ENCODE results near the gene SLC35B1.

Gene SLC35B1, protein sequence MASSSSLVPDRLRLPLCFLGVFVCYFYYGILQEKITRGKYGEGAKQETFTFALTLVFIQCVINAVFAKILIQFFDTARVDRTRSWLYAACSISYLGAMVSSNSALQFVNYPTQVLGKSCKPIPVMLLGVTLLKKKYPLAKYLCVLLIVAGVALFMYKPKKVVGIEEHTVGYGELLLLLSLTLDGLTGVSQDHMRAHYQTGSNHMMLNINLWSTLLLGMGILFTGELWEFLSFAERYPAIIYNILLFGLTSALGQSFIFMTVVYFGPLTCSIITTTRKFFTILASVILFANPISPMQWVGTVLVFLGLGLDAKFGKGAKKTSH

DNA sequence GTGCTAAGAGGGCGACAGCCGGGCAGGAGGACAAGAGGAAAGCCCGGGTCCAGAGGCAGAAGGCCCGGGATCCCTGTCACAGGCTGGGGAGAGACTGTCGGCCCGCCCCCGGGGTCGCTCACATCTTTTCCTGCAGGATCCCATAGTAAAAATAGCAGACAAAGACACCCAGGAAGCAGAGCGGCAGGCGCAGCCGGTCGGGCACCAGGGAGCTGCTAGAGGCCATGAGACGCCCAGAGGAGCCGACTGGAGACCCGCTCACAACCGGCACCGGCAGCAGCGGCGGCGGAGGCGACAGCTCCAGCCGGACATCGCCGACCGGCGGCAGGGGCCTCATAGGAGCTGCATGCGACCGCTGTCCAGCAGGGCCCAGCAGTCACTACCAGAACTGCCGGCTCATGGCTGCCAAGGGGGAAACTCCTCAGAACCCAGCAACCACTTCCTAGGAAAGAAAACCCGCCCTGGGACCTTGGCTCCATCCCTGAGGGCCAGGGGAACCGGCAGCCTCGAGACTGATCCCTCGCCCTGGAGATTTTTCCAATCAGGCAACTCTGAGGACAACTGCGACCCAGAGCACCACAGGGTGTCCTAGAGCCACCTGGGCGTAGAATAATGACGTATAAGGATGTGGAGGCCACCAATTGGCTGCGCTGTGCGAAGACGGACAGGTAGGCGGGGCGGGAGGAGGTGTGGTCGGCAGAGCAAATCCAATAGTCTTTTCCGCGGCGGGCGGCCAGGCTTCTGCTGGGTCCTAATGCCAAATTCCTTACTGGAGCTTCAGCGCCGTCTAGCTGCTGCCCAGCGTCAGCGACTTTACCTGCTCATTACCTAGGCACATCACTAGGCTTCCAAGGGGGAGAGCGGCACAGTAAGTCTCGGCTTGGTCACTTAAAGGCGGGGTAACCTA is at the start of gene SLC35B1:
Gene SLC35B1, minus strand, starts transcription at position 357 of the 907 bp plus-strand sequence. Its CDS starts 131 bp downstream, at position 226.
- TF ChIP-seq GATA3 (IDR thresholded peaks at IDR 0.05; ENCODE audit: low read depth, low read length) = no peak
- no peak for TF ChIP-seq GATA2 (IDR thresholded peaks at IDR 0.05; ENCODE audit: low read depth, low read length)

GRCh38 chr17:49757151-49757777 is 49.5 kb upstream of the SLC35B1 start:
- no peak for TF ChIP-seq GATA3 (IDR thresholded peaks at IDR 0.05; ENCODE audit: low read depth, low read length)
- no peak for TF ChIP-seq GATA2 (IDR thresholded peaks at IDR 0.05; ENCODE audit: low read depth, low read length)

DNA sequence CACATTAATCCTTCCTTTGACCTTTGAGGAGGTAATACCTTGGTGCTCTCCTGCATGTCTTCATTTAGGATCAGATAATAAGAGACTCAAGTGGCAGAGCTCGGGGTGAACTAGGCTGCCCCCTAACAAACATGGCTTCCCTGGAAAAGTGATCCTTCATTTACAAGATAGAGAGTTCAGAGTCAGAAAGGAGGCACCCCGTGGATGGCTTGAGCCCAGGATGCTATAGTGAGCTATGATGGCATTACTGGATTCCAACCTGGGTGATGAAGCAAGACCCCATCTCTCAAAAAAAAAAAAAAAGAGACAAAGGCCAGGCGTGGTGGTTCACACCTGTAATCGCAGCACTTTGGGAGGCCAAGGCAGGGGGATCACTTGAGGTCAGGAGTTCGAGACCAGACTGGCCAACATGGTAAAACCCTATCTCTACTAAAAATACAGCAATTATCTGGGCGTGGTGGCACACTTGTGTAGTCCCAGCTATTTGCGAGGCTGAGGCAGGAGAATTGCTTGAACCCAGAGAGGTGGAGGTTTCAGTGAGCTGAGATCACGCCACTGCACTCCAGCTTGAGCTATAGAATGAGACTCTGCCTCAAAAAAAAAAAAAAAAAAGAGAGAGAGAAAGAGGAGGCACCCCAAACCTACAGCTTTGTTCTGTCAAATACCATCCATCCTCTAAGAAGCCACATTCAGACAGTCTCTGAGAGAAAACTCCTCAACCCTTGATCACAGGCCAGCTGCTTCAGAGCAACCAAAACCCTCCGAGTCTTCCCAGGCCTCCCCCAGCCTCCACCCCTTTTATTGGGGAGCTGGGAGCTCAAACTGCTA is 48.8 kb upstream of the SLC35B1 start:
- TF ChIP-seq GATA2 (IDR thresholded peaks at IDR 0.05; ENCODE audit: low read depth, low read length) = no peak

GRCh38 chr17:49755663-49756283 is 48.0 kb upstream of the SLC35B1 start:
- no peak for TF ChIP-seq GATA3 (IDR thresholded peaks at IDR 0.05; ENCODE audit: low read depth, low read length)
- TF ChIP-seq GATA2 (IDR thresholded peaks at IDR 0.05; ENCODE audit: low read depth, low read length) = no peak

- no peak for TF ChIP-seq GATA3 (IDR thresholded peaks at IDR 0.05; ENCODE audit: low read depth, low read length)
These were observed 46.2 kb upstream of the SLC35B1 start for GRCh38 chr17:49753959-49754391.

DNA sequence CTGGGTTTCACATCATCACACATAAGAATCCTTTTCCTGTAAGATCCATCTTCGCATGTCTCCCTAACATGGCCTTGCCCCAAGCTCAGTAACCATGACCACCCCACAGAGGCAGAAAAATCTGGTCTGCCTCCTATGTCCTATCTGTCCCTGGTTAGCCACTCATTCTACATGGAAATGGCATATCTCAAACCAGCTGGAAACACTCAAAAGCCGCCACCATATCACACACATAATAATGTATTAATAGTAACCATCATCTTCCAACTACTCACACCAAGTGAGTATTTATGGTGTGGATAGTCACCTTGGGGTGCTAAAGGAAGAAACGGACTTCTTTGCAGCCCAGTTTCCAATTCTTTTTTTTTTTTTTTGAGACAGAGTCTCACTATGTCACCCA is 44.7 kb upstream of the SLC35B1 start:
- TF ChIP-seq GATA3 (IDR thresholded peaks at IDR 0.05; ENCODE audit: low read depth, low read length) (no peak), GATA2 (IDR thresholded peaks at IDR 0.05; ENCODE audit: low read depth, low read length) (no peak)

DNA sequence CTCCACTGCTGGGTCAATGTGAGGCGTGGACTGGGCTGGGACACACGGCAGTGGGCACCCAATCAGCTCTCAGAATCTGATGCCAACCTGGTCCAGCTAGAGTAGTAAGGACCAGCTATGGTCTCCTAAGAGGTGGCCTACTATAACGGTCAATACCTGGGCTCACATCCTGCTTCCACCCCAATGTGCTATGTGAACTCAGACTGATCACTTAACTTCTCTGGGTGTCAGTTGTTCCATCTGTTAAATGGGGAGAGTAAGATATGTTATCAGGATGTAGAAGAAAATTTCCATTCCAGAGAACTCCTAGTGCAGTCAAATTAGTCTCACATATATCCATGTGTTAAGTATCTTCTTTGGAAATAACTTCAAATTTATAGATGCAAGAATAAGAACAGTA is 42.0 kb upstream of the SLC35B1 start:
- TF ChIP-seq GATA3 (IDR thresholded peaks at IDR 0.05; ENCODE audit: low read depth, low read length) = no peak
- TF ChIP-seq GATA2 (IDR thresholded peaks at IDR 0.05; ENCODE audit: low read depth, low read length) = no peak

GRCh38 chr17:49748791-49749190 is 41.0 kb upstream of the SLC35B1 start:
- TF ChIP-seq GATA3 (IDR thresholded peaks at IDR 0.05; ENCODE audit: low read depth, low read length) = no peak
- TF ChIP-seq GATA2 (IDR thresholded peaks at IDR 0.05; ENCODE audit: low read depth, low read length) = no peak

DNA sequence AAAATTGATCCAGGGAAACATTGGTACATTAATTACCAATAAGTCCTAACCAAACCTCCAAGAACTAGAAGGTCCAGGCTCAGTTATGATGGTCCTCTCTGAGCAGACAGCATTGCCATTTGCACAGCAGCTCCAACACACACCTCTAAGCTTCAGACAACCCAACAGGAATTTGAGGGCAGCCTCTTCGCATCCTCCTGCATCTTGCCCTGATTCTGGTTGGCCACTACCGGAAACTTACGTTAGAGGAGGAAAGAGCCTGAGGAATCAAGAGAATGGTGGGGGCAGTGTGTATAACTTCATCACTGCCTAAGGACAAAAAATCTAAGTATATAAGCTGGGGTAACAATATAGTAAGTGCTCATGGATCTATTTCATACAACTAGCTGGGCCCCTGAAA is 40.5 kb upstream of the SLC35B1 start:
- TF ChIP-seq GATA2 (IDR thresholded peaks at IDR 0.05; ENCODE audit: low read depth, low read length) (no peak), GATA3 (IDR thresholded peaks at IDR 0.05; ENCODE audit: low read depth, low read length) (no peak)

DNA sequence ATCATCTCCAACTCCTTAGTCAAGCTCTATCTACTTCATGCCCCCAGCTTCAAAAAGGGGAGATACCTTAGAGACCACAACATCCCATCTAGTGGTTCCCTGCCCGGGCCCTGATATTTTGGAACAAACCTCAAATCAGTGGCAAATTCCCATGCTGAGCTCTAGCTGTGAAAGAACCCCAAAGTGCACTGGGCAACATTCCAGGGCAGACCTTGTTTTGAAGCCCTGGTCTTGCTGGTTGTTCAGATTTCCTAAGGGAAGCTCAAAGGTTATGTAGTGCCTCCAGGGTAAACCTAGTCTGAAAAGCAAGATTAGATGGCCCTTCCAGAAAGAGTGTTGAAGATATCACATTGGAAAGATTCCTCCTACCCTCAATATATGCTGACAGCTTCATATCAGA is 39.9 kb upstream of the SLC35B1 start:
- TF ChIP-seq GATA3 (IDR thresholded peaks at IDR 0.05; ENCODE audit: low read depth, low read length) = no peak
- TF ChIP-seq GATA2 (IDR thresholded peaks at IDR 0.05; ENCODE audit: low read depth, low read length) = no peak

GRCh38 chr17:49746791-49747490 is 39.2 kb upstream of the SLC35B1 start:
- TF ChIP-seq GATA3 (IDR thresholded peaks at IDR 0.05; ENCODE audit: low read depth, low read length) = no peak
- TF ChIP-seq GATA2 (IDR thresholded peaks at IDR 0.05; ENCODE audit: low read depth, low read length) = no peak

DNA sequence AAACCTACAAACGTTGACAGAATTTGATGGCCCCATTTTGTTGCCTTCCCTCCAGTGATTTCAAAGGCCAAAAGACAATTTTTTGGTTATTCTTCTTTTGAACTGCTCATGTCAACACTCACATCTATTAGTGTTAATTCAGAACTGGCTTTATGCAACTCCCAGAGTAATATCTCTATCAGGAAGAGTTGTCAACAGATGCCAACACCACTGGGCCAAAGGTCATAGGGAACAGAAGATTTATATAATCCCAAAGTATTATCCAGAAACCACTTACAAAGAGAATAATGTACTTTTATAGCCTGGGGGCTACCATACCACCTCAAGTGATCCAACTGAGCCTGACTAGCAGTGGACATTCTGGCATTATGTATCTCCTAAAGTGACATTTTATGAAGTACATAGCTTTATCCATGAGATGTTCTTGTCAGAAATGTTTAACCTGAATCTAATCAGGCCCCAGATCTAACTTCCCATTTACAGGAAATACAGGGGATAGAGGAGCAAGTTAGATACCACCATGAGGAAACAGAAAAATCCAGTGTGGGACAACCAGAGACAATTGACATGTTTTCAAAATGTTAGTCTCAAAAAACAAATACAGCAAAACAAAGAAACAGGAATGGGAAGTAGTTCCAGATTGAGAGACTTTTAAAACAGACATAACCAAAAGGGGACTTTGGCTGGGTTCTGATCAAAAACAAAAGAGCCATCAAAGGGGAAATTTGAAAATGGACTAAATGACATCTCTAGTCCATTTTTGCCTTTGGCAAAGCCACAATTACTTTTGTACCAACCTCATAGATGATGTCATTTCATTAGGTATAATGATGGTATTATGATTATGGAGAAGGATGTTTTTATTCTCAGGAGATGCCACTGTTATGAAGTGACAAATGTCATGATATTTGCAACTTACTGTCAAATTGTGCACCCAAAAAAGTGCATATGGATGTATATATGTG is 37.7 kb upstream of the SLC35B1 start:
- TF ChIP-seq GATA2 (IDR thresholded peaks at IDR 0.05; ENCODE audit: low read depth, low read length) (no peak), GATA3 (IDR thresholded peaks at IDR 0.05; ENCODE audit: low read depth, low read length) (no peak)

Data from SH-SY5Y (cell line).